Activated CD4-positive, alpha-beta T cell treated with anti-CD3 and anti-CD28 coated beads, Interleukin-2, Interleukin-4, amounts not matched to agents 100 ng/mL and 50 ng/mL, durations not matched to agents 16 hours and 8 hours (primary cell): ENCODE results near the gene ATP9B.
A peak's percentile ranks its signal among the peaks of the same experiment; 100 is the strongest.
"Not testable (repeated sequence)": the region's sequence is repeated elsewhere in the genome, so short reads cannot be mapped to it uniquely, and the experiment has no call there.

ENCODE experiments used
- DNase-seq: peaks from one replicate; pipeline ENCODE4 v3.0.0-alpha.2; 2020; ENCODE audit warnings: low spot score

Gene ATP9B

DNA sequence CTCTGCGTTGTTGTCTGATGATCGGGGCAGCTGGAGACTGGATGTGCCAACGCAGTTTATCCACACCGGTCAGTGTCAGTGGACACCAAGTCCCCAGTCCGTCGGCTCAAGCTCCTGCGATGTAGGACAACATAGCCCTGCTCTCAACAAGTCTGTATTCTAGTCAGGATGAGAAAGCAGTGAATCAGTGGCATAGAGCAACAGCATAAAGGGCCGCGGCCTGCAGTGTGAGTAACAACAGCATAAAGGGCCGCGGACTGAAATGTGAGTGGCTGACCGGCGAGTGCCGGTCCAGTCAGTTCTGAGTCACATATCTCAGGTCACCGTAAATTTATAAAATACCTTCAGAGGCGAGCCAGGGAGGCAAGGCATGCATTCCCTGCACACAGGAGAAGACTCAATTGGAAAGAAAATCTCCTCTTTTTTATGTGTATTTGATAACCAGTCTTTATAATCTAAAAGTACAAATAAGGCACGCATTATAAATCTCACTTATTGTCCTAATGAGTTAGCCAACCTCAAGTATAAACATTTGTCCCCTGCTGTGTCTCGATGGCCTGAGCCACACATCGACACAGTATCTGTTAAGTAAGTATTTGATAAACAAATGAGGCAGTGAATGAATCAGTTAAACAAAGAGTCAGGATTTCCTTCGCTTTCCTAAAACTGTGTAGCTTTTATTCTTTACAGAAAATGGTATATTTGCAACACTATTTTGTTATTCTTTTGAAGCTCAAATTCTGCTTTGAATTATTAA is 292.8 kb downstream of the ATP9B start:
- no peak for DNase-seq

DNA sequence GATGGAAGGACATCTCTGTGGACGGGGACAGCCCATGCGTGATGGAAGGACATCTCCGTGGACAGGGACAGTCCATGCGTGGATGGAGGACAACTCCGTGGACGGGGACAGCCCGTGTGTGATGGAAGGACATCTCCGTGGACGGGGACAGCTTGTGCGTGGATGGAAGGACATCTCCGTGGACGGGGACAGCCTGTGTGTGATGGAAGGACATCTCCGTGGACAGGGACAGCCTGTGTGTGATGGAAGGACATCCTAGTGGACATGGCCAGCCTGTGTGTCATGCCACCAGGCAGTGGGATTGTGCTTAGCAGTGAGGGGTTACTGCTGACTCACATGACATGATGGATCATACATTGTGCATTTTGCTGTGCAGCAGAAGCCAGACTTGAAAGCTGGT is 296.5 kb downstream of the ATP9B start:
- DNase-seq, result no peak

DNA sequence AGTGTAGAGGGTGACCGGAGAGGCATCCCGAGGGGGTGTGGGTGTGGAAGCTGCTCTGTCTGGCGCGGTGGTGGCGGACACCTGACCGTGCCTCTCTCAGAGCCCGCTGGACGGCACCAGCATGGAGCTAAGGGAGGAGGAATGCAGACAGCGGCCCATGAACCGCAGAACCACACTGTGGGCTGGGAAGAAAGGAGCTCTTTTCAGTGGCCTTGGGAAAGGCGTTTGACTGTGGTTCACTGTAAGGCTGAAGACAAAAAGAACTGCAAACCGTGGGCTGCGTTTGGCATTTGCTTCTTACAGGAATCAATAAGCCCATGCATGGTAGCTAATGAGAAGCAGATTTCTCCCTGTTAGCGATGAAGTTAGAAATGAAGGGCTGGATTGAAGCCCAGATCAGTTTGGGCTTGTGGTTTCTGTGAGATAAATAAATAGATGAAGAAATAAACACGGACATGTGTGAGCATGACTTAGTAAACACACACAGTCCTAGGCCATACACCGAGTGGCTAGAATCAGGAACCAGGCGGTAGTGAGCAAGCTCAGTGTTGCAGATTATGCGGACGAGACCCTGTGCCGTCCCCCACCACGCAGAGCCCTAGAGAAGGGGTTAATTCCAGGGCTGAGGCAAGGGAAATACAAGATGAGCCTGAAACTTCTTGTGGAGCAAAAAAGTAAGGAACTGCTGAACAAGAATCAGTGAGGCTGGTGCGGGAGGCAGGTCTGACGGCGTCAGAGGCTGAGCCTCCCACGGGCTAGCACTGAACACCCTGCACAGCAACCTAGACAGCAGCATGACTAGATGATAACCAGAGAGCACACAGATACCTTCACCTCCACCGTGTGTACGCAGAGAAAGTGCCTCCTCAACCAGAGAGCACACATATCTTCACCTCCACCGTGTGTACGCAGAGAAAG is 297.2 kb downstream of the ATP9B start:
- DNase-seq, result no peak

DNA sequence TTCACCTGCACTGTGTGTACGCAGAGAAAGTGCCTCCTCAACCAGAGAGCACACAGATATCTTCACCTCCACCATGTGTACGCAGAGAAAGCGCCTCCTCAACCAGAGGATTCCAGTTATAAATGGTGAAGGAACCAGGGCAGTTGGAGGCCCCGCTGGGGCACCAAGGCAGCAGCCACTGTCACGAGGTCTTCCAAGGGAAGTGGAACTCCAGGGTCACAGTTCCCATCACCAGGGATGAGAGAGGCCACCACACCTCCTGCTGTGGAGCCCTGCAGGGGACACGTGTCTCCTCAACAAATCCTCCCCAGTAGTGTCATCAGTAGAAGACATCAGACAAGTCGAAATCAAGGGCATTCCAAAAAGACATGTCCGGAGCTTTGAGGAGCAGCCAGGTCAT is 298.3 kb downstream of the ATP9B start:
- no peak for DNase-seq

DNA sequence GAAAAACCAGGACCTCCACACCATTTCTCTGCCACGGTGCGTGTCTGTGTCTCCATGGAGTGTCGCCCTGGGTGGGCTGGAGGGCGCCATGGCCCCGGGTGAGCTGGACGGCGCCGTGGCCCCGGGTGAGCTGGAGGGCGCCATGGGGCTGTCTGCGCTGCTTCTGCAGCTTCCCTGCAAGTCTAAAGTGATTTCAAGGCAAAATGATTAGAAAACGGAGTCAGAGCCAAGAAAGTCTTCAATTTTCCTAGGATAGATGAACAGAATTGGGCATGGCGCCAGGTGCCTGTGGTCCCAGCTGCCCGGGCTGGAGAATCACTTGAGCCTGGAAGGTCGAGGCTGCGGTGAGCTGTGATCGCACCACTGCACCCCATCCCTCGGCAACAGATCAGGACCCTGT is 298.8 kb downstream of the ATP9B start:
- no peak for DNase-seq

DNA sequence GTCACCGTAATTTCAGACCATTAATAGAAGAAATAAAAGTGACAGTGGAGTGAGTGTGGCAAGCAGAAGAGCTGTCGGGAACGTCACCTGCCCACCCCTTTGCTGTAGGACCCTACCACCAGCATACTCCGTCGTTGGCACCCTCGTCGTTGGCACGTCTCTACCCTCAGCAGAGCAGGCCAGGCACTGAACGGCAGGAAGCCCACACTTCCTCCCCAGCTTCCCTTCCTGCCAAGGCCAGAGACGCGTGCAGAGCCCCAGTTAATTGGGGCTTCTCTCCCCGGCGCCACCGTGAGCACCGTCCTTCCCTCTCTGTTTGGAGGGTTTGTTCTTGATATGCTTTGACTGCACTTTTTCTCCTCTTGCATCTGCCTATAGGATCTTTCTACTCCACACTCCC is 299.5 kb downstream of the ATP9B start:
- no peak for DNase-seq

DNA sequence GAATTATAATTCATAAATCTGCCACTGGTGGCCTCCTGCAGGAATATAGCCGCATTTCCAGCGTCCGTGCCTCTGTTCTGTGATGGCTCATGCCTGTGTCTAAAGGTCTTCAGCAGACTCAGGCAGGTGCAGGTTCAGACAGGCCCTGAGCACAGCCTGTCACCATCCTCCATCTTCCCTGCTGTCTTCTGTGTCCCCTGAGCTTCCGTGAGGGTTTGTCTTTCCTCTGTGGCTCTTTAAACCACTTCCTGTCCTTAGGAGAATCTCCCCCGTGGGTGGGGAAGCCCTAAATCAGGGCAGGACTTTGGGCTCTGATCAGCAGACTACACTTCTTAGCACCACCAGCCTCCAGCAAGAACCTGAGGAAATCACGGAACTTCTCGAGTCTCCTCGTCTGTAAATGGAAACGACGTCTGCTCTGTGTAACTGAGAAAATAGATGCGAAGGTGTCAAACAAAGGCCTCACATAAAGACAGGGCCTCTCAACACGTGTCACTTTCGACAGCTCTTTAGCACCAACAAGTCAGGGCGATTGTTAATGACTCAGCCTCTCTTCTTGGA is 302.4 kb downstream of the ATP9B start:
- no peak for DNase-seq

DNA sequence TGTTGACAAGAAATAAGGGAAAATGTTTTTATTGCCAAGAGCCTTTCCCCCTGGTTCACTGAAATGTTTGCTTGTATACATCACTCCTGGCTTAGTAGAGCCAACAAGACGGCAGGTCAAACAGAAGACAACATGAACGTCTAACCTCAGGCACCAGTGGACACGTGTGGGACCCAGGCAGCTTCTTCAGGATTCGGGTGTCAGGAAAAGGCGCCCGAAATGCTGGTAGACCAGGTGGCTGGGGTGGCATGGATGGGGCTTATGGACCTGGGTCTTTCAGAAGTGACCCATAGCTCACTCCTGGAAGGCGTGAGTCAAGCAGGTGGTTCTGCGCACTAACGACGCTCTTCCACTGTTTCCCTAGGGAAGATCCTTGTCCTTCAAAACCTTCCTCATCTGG is 303.3 kb downstream of the ATP9B start:
- no peak for DNase-seq

DNA sequence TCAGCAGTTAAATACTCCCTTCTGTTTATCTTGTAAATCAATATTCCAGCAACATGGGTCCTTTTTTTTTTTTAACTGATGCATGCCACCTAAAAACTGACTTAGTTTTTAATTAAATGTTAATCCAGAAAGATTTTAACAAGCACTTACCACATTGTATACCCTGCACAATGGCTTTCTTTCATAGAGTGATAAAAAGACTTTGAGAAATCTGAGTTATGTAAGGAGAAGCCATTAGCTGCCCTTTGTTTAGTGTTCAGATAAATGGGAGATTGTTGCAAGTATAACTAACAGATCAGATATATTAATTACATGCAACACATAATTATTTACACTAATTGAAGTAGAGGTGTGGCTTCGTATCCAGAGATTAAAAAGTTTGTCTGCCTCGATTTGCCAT is 303.8 kb downstream of the ATP9B start:
- DNase-seq, result no peak

DNA sequence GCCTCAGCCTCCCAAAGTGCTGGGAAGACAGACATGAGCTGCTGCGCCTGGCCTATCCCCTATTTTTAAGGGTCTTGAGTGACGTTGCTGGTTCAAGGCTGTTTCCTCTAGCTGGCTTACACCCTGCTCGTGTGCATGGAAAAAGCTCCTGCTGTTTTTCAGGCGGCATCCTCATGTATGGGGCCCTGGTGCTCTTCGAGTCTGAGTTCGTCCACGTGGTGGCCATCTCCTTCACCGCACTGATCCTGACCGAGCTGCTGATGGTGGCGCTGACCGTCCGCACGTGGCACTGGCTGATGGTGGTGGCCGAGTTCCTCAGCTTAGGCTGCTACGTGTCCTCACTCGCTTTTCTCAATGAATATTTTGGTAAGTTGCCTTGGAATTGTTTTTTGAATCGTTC is 304.5 kb downstream of the ATP9B start:
- DNase-seq, result no peak

DNA sequence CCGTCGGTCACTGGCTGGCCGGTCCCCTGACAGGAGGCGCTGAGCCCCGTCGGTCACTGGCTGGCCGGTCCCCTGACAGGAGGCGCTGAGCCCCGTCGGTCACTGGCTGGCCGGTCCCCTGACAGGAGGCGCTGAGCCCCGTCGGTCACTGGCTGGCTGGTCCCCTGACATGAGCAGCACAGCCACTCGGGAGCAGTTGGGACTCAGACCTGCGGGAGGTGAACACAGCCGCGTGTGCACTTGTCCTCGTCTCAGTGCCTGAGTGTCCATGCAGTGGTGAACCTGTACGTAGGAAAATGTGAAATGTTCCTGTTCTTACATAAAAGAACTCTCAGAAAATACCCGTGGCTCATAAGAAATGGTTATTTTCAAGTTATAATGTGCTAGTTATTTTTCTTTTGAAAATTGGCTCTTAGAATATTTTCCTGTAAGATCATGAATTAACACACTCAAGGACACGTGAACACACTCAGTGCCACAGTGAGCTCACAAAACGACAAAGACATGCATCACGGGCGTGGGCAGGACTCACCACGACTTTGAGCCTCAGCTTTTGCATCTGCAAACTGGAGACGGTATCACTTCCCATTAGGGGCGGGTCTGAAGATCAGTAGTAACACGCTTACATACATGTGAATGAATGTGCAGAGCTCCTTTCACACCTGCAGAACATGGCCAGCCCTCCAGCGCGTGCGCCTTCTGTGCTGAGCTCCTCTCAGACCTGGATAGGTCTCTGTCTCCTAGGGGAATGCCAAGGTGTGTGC is 305.4 kb downstream of the ATP9B start:
- DNase-seq, result no peak

DNA sequence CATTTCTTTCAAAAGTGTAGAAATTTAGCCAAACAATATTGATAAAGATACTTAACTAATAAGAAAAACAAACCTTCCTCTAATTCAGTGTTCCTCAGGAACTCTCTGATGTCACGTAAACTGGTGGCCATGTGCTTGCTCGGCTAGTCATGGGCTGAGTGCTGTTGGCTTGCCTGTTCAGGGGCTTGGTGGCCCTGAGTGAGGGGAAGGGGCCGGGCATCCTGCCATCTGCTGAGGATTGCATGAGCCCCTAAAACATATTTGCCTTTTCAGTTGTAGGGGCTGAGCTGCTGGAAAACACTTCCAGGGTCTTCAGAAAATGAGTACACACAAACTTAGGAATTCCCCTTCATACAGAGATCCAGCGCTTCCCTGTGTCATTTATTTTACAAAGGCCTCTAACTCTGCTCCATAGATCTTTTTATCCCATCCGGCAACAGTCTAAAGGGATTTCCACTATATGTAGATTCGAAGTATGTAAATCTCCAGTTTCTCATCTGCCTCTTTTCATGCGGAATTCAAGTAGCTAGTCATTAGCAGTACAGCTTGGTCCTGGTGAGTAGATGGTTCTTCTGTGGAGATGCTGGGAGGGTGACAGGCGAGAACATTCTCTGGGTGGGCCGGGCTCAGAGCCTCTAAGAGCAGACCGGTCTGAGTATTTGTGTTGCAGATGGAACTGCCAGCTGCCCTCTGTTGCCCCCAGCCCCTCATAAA is 306.4 kb downstream of the ATP9B start:
- DNase-seq, result no peak

DNA sequence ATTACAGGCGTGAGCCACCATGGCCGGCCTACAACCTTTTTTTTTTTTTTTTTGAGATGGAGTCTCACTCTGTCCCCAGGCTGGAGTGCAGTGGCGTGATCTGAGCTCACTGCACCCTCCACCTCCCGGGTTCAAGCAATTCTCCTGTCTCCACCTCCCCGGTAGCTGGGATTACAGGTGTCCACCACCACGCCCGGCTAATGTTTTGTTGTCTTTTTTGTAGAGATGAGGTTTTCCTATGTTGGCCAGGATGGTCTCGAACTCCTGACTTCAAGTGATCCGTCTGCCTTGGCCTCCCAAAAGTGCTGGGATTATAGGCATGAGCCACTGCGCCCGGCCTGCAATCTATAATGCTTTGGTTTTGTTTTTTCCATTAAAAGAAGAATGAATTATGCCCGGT is 307.5 kb downstream of the ATP9B start:
- not testable (repeated sequence) for DNase-seq

DNA sequence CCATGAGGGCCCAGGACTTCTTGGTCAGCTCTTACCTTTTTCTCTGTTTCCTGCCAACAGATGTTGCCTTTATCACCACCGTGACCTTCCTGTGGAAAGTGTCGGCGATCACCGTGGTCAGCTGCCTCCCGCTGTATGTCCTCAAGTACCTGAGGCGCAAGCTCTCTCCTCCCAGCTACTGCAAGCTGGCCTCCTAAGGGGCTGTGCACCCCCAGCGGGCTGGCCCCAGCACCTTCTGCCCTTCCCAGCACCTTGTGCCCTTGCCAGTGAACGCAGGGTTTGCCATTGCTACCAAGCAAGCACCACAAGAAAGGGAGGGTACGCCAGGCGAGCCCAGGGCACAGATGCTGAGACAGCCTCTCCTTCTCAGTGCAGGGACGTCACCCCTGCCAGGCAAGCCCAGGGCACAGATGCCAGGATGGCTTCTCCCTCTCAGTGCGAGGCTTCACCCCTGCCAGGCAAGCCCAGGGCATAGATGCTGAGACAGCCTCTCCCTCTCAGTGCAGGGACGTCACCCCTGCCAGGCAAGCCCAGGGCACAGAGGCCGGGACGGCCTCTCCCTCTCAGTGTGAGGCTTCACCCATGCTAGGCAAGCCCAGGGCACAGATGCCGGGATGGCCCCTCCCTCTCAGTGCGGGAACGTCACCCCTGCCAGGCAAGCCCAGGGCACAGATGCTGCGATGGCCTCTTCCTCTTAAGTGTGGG is 308.1 kb downstream of the ATP9B start:
- no peak for DNase-seq

DNA sequence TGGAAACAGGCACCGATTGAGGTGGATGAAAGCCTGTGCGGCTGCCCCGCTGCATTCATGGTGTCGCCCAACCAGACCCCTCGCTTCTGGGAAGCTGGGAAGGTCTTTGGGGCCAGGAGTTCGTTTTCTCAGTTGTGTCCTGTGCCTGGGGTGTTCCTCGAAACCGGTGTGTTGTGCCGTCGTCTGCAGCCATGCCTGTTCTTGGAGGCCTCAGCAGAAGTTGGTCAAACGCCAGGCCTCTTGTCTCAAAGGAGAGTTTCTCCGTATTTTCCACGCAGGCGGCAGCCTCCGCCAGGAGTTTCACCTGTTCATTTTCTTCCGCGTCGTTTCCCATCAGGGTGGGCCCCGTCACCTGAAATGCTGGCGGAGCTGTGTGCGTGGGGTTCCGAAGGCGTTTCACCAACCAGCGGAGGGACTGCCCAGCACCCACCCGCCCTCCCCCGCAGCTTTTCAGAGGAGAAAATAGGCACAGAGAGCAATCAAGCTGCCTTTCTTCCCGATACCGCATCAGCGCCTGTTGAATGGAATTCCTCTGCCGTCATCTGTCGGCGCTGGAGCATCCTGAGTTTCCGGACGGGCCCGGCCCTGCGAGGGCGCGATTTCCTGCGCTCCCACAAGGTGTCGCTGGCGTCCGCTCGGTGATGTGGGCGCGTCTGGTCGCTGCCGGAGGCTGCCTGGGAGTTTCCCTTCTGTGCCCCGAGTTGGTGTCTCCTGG is 309.5 kb downstream of the ATP9B start:
- peak; percentile 83 for DNase-seq

DNA sequence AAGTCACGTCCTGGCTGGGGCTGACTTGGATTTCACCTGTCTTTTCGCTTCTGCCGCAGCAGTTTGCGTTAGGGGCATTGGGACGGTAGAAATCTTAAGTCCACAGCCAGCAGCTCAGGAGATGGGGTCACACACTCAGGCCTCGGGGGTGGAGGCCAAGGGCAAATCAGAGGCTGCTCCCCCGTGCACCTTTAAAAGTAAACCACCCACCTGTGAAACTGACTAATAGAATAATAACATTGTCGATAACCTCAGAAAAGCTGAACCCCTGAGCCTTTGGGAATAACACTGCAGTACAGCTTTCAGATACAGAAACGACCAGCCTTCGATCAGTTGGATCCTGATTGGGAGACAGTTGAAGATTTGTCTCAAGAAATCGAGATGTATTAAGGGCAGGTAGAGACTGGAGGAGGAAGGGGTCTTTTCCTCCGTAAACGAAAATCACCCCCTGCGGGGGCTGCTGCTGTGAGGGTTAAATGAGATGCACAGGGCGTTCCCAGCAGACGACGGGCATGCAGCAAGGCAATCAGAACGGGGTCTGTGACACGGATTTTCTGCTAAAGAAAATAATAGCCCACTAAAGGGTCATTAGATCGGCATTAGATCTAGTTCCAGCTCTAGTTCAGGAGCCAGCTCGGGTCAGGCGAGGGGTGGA is 310.2 kb downstream of the ATP9B start:
- DNase-seq, result no peak

DNA sequence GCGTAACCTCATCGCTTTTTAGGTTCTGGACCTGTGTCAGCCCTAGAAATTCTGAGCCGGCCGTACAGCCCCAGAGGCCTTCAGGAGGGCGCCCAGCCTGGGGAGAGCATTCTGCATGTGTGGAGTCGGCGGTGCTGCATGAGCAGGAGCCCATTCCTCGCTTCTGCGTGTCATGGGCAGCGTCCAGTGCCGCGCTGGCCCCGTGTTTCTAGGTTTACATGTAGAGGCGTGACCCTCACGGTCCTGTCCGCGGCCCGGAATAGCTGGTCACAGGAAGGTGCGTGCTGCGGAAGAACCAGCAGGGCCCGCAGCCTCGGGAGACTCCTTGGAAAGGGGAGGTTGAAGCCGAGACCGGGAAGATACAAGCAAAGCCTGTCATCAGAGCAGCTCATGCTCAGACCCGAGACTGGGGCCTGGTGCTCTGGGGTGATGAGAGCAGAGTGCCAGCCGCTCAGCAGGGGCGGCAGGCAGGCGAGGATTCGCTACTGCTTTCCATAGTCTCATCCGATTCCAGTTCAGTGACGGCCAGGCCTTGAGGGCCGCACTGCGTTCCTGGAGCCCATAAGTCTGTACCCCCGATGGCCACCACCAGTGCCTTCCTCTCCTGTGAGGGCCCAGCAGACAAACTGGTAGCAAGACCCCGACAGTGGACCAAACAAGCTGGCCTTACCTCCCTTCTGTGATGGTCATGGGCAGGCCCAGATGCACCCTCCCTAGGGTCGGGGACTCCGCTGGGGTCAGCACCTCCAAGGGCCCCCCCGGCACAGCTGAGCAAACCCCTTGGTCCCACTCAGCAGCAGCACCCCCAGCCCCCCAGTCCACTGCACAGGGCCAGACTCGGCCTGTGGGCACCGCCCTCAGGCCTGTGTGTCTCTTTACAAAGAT is 311.0 kb downstream of the ATP9B start:
- DNase-seq, result no peak
